Natural killer cell treated with Interleukin-12 subunit alpha and Interleukin-12 subunit beta and Interleukin-15 and Interleukin-18, amount 100 ng/mL, for 72 hours (primary cell): ENCODE measurements around the gene UBE2K. TPM values are rescaled to one million over a fixed set of nuclear protein-coding genes. Genes with fewer than 3 reads are reported as not detected.
"Not testable (repeated sequence)": the region's sequence is repeated elsewhere in the genome, so short reads cannot be mapped to it uniquely, and the experiment has no call there.

Source experiments
- ATAC-seq, 2 donors: fragments of 150-1000 bp; cut with Tn5 transposase in 1 of 2; sonication (Bioruptor Pico), chemical (Tn5 transposase) in 1 of 2; 2 replicates each; pipeline ENCODE4 v1.10.0; 2021
- DNase-seq: peaks from one replicate; pipeline ENCODE4 v3.0.0; 2022; ENCODE audit warnings: low spot score
- H3K27ac Mint-ChIP-seq, 2 donors: 1 replicate in 1 of 2; 2 replicates in 1 of 2; pipeline ENCODE4 v1.8.0; 2022; ENCODE audit warnings: mixed read lengths in 2 of 2, mild to moderate bottlenecking in 1 of 2, moderate library complexity in 1 of 2
- H3K27me3 Mint-ChIP-seq, 2 donors: 1 replicate in 1 of 2; 2 replicates in 1 of 2; pipeline ENCODE4 v1.8.0; 2022; ENCODE audit warnings: mixed read lengths in 2 of 2
- H3K36me3 Mint-ChIP-seq: one replicate; pipeline ENCODE4 v1.8.0; 2022; ENCODE audit warnings: mixed read lengths
- H3K4me1 Mint-ChIP-seq, 2 donors: 1 replicate in 1 of 2; 2 replicates in 1 of 2; pipeline ENCODE4 v1.8.0; 2022; ENCODE audit warnings: low read depth in 2 of 2, mixed read lengths in 2 of 2, mild to moderate bottlenecking in 1 of 2
- H3K4me3 Mint-ChIP-seq: one replicate; pipeline ENCODE4 v1.8.0; 2022; ENCODE audit warnings: mixed read lengths
- H3K9me3 Mint-ChIP-seq: 2 replicates; pipeline ENCODE4 v1.8.0; 2022; ENCODE audit warnings: mixed read lengths
- total RNA-seq, 2 donors: library from RNA; stranded (reverse); gene quantifications; one replicate each; pipeline ENCODE4 v1.2.3, GENCODE V29; 2022

Gene UBE2K
- total RNA-seq, 2 donors from 2014 or later, result 62.8 to 89.7 TPM

DNA sequence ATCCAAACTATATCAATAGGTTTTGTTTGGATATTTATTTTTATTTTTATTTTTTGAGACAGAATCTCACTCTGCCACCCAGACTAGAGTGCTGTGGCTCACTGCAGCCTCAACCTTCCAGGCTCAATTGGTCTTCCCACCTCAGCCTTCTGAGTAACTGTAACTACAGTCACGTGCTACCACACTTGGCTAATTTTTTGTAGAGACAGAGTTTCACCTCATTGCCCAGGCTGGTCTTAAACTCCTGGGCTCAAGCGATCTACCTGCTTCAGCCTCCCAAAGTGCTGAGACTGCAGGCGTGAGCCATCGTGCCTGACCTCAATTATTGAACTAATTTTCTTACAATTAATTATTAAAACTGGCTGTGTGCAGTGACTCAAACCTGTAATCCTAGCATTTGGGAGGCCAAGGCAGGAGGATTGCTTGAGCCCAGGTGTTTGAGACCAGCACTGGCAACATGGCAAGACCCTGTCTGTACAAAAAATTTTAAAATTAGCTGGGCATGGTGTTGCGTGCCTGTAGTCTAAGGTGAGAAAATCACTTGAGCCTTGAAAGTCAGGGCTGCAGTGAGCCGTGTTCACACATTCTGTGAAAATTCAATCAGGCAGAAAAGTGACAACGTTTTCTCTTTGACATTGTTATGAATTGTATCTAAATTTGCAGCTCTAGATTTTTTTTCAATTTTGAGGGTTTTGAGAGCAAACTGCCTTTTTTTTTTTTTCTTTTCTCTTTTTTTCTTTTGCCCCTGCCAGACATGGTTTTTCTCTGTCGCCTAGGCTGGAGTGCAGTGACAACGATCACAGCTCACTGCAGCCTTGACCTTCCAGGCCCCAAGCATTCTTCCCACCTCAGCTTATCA is 66.0 kb downstream of the UBE2K start:
- no peaks in the 10 kb centered on the region for H3K9me3 Mint-ChIP-seq
- peak overlapping the region in 1 of 2 donors; percentile 70 for H3K27ac Mint-ChIP-seq
- no peak overlapping the region for H3K4me3 Mint-ChIP-seq
- peaks cover 0 to 5% of the 10 kb centered on the region in 2 donors for H3K4me1 Mint-ChIP-seq
- no peaks in the 10 kb centered on the region for H3K27me3 Mint-ChIP-seq
- no peak for DNase-seq
- no peaks in the 10 kb centered on the region for H3K36me3 Mint-ChIP-seq
- no peak for ATAC-seq

DNA sequence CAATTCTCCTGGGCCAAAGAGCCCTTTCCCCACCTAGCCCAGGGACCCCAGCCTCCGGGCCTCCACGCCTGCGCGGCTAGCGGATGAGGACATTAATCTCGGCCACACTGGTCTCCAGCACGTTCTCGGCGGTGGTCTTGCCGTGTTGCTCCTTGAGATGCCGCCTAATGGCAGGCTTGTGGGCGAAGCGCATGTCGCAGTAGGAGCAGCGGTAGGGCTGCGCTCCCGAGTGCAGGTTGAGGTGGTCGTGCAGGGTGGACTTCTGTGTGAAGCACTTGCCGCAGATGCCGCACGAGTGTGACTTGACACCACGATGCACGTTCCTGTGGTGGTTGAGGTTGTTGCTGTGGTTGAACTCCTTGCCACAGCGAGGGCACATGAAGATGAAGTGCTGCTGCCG is 72.1 kb downstream of the UBE2K start:
- Mint-ChIP-seq H3K9me3 (no peaks in the 10 kb centered on the region), H3K4me1 (no peaks in the 10 kb centered on the region), H3K36me3 (no peaks in the 10 kb centered on the region), H3K4me3 (no peak overlapping the region), H3K27ac (no peak overlapping the region), H3K27me3 (no peaks in the 10 kb centered on the region)
- DNase-seq (no peak), ATAC-seq (no peak)

DNA sequence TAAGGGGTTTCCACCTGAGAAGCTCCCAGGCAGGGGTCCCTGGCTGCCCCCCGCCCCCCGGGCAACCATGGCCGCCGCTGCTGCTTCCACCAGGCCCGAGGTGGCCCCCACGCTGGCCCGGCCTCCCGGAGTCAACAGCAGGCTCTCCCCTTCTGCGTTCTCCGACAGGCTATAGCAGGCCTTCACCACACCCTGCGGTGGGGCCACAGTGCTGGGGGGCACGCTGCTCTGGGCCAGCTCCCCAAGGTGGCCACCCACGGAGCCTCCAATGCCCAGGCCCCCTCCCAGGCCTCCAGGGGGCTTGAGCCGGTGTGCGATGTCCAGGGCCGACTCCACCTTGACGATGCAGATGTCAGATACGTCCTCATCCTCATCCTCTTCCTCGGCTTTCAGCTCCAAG is 72.5 kb downstream of the UBE2K start:
- ATAC-seq, result peak; percentile 36 to 50

DNA sequence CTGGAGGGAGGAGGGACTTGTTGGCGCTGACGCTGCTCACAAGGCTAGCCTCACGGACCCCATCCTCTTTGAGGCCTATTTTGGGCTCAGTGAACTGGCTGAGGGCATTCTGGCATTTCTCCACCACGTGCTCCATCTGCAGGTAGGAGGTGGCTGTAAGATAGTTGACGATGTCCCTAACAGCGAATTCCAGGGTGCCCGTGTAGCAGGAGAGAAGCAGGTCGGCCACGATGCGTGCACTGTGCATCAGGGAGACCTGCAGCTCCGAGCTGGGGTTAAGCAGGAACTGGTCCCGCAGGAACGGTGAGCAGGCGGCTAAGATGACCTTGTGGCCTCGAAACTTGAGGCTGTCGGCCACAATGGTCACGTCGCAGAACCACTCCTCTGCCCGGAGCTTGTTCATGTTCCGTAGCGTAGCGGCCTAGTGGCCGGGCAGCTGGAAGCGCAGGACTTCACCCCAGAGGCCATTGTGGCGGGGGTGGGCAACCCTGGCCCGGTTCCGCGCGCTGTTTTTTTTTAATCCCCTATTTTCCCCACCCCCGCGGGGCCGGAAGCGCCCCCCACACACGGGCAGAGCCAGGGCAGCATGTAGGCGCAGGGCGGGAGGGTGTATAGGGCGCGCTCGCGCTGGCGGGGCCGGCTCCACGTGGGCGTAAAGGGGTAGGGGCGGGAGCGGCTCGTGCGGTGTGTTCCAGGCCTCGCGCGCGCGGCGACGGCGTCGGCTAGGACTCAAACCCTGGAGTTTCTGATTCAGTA is 73.2 kb downstream of the UBE2K start:
- Mint-ChIP-seq H3K9me3 (no peaks in the 10 kb centered on the region), H3K27ac (no peak overlapping the region), H3K4me3 (no peak overlapping the region), H3K27me3 (no peaks in the 10 kb centered on the region), H3K4me1 (peaks cover 0 to 3% of the 10 kb centered on the region in 2 donors), H3K36me3 (peaks cover 7% of the 10 kb centered on the region)
- peak in 1 of 2 donors; percentile 61 for ATAC-seq
- no peak for DNase-seq

More for the DNA sequence above, 72.5 kb downstream of the UBE2K start:
- no peak for DNase-seq
- H3K4me1 Mint-ChIP-seq, result no peaks in the 10 kb centered on the region
- no peaks in the 10 kb centered on the region for H3K36me3 Mint-ChIP-seq
- no peak overlapping the region for H3K27ac Mint-ChIP-seq
- no peak overlapping the region for H3K4me3 Mint-ChIP-seq
- no peaks in the 10 kb centered on the region for H3K27me3 Mint-ChIP-seq
- H3K9me3 Mint-ChIP-seq, result no peaks in the 10 kb centered on the region

DNA sequence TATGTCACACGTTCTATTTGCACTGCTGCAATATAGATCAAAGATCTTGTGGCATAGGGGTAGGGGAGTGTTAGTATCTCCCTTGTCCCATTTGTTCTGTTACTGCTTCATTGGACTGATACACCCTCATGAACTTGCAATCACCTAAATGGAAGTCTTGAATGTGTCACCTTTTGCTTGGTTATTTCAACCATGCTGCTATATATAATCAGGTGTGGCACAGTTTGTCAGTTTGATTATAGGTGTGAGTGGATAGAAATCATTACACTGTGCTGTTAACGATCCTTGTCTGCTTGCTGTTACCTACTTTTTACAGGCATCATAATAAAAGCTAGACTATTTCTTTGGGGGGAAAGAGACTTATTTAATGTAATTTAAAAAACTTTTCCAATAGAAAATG is 84.1 kb downstream of the UBE2K start:
- H3K27me3 Mint-ChIP-seq, ATAC-seq, H3K4me1 Mint-ChIP-seq: not testable (repeated sequence)

DNA sequence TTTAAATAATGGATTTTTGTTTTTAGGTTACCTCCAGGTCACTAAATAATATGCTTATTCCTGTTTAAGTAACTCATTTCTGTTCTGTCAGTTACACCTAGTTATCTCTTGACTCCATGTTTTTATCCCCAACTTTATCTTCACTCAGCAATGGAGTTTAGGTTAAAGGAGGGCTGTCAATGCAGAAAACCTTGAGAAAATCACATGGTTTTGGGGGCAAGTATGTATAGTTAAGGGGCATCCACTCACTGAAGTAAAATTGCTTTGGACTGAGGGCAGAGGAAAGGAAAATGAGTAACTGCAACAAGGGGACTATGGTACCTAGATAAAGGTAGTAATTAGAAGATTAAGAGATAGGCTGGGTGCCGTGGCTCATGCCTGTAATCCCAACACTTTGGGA is 87.1 kb downstream of the UBE2K start:
- no peaks in the 10 kb centered on the region for H3K27me3 Mint-ChIP-seq
- no peak overlapping the region for H3K27ac Mint-ChIP-seq
- H3K4me1 Mint-ChIP-seq, result no peaks in the 10 kb centered on the region
- H3K36me3 Mint-ChIP-seq, result no peaks in the 10 kb centered on the region
- no peak for ATAC-seq
- no peak overlapping the region for H3K4me3 Mint-ChIP-seq
- DNase-seq, result no peak
- no peaks in the 10 kb centered on the region for H3K9me3 Mint-ChIP-seq

More for the DNA sequence above, 84.1 kb downstream of the UBE2K start:
- not testable (repeated sequence) for H3K9me3 Mint-ChIP-seq, H3K4me3 Mint-ChIP-seq, H3K27ac Mint-ChIP-seq, H3K36me3 Mint-ChIP-seq, DNase-seq

DNA sequence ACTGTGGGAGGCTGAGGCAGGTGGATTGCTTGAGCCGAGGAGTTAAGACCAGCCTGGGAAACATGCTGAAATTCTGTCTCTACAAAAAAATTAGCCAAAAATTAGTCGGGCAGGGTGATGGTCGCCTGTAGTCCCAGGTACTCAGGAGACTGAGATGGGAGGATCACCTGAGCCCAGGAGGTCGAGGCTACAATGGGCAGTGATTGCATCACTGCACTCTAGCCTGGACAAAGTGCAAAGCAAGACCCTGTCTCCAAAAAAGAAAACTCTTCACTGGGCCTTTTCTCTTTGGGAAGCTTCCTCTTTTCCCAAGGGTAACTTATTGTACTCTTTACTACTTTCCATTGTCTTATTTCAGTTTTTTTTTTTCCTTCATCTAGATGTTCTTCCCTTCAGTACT is 88.9 kb downstream of the UBE2K start:
- no peak overlapping the region for H3K27ac Mint-ChIP-seq
- no peaks in the 10 kb centered on the region for H3K36me3 Mint-ChIP-seq
- no peak overlapping the region for H3K4me3 Mint-ChIP-seq
- no peaks in the 10 kb centered on the region for H3K9me3 Mint-ChIP-seq
- ATAC-seq (no peak), DNase-seq (no peak)
- no peaks in the 10 kb centered on the region for H3K27me3 Mint-ChIP-seq
- H3K4me1 Mint-ChIP-seq, result no peaks in the 10 kb centered on the region

DNA sequence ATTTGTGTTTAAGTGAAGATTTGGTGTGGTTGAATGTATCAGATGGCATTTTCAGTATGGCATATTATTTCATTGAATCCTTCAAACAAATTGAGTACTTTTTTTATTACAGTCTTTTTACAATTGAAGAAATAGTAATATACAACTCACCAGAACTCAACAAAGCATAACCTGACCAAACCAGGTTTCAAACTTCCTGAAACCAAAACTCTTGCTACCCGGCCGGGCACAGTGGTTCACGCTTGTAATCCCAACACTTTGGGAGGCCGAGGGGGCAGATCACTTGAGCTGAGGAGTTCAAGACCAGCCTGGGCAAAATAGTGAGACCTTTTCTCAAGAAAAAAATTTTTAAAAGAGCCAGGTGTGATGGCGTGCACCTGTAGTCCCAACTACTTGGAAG is 94.2 kb downstream of the UBE2K start:
- ATAC-seq, result no peak
- Mint-ChIP-seq H3K27ac (no peak overlapping the region), H3K9me3 (no peaks in the 10 kb centered on the region), H3K27me3 (no peaks in the 10 kb centered on the region), H3K4me3 (no peak overlapping the region), H3K36me3 (no peaks in the 10 kb centered on the region), H3K4me1 (no peaks in the 10 kb centered on the region)
- no peak for DNase-seq

DNA sequence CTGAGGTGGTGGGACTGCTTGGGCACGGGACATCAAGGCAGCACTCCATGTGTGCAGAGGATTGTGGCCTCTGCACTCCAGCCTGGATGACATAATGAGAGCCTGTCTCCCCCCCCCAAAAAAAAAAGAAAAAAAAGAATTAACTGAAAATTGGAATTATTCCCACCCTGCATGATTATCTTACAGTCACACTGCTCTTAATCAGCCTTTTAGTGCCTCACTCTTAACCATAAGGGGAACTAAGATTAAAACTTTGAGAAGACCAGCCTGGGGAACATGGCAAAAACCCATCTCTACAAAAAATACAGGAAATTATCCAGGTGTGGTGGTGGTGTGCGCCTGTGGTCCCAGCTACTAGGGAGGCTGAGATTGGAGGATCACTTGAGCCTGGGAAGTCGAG is 94.6 kb downstream of the UBE2K start:
- ATAC-seq (no peak), DNase-seq (no peak)
- Mint-ChIP-seq H3K9me3 (no peaks in the 10 kb centered on the region), H3K36me3 (no peaks in the 10 kb centered on the region), H3K4me1 (no peaks in the 10 kb centered on the region), H3K27ac (no peak overlapping the region), H3K4me3 (no peak overlapping the region), H3K27me3 (no peaks in the 10 kb centered on the region)

DNA sequence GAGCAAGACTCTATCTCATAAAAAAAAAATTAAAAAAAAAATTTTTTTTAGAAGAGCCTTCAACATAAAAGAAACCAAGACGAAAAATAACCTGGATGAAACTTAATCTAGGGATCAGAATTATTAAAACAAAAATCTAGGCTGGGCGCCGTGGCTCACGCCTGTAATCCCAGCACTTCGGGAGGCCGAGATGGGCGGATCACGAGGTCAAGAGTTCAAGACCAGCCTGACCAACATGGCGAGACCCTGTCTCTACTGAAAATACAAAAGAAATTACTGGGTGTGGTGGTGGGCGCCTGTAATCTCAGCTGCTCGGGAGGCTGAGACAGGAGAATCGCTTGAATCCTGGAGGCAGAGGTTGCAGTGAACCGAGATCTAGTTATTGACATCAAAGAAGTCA is 95.0 kb downstream of the UBE2K start:
- H3K4me1 Mint-ChIP-seq, H3K9me3 Mint-ChIP-seq, H3K27me3 Mint-ChIP-seq, H3K27ac Mint-ChIP-seq, ATAC-seq, DNase-seq, H3K36me3 Mint-ChIP-seq, H3K4me3 Mint-ChIP-seq: not testable (repeated sequence)

DNA sequence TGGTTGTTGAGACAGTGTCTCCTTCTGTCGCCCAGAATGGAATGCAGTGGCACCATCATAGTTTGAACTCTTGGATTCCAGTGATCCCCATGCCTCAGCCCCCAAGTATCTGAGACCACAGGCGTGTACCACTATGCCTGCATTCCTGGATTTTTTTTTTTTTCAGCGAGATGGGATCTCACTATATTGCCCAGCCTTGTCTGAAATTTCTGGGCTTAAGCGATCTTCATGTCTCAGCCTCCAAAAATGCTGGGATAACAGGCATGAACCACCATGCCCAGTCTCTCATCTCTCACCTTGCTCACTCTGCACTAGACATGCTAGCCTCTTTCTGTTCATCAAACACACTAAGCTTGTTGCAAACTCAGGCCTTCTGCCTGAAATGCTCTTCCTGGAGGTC is 104.1 kb downstream of the UBE2K start:
- Mint-ChIP-seq H3K4me1 (no peaks in the 10 kb centered on the region), H3K27ac (no peak overlapping the region), H3K9me3 (no peaks in the 10 kb centered on the region), H3K27me3 (peaks cover 0 to 2% of the 10 kb centered on the region in 2 donors), H3K4me3 (no peak overlapping the region), H3K36me3 (no peaks in the 10 kb centered on the region)
- ATAC-seq (no peak), DNase-seq (no peak)

DNA sequence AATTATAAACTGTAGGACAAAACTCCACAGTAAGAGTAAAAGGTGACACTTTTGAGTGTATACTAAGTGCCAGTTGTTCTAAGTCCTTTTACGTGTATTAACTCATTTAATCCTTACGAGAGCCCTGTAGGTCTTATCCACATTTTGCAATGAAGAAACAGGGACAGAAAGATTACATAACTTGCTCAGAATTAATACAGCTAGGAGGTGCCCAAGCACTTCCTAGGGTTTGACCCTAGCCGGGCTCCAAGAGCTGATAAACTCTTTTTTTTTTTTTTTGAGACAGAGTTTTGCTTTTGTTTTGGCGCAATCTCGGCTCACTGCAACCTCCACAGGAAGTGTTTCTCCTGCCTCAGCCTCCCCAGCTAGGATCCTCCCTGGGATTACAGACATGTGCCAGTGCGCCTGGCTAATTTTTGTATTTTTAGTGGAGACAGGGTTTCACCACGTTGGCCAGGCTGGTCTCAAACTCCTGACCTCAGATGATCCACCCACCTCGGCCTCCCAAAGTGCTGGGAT is 110.4 kb downstream of the UBE2K start:
- H3K27ac Mint-ChIP-seq, result no peak overlapping the region
- H3K27me3 Mint-ChIP-seq, result no peaks in the 10 kb centered on the region
- DNase-seq (no peak), ATAC-seq (no peak)
- H3K4me1 Mint-ChIP-seq, result peaks cover 10 to 13% of the 10 kb centered on the region in 2 donors
- no peak overlapping the region for H3K4me3 Mint-ChIP-seq
- peaks cover 9% of the 10 kb centered on the region for H3K36me3 Mint-ChIP-seq
- peaks cover 4% of the 10 kb centered on the region for H3K9me3 Mint-ChIP-seq

DNA sequence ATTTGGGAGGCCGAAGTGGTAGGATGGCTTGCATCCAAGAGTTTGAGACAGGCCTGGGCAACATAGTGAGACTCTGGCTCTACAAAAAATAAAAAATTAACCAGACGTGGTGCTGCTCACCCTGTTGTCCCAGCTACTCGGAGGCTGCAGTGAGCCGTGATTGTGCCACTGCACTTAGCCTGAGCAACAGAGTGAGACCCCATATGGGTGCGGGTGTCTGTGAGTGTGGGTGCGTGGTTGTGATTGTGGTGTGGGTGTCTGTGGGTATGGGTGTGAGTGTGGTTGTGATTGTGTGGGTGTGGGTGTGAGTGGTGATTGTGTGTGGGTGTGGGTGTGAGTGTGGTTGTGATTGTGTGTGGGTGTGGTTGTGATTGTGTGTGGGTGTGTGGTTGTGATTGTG is 114.6 kb downstream of the UBE2K start:
- Mint-ChIP-seq H3K27me3 (no peaks in the 10 kb centered on the region), H3K9me3 (peaks cover 8% of the 10 kb centered on the region), H3K36me3 (peaks cover 13% of the 10 kb centered on the region), H3K4me1 (peaks cover 13 to 20% of the 10 kb centered on the region in 2 donors), H3K4me3 (peak overlapping the region; percentile 9), H3K27ac (peak overlapping the region; percentile 69 to 95)
- DNase-seq, result no peak
- no peak for ATAC-seq

DNA sequence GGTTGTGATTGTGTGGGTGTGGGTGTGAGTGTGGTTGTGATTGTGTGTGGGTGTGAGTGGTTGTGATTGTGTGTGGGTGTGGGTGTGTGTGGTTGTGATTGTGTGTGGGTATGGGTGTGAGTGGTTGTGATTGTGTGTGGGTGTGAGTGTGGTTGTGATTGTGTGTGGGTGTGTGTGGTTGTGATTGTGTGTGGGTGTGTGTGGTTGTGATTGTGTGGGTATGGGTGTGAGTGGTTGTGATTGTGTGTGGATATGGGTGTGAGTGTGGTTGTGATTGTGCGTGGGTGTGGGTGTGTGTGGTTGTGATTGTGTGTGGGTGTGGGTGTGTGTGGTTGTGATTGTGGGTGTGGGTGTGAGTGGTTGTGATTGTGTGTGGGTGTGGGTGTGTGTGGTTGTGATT is 115.1 kb downstream of the UBE2K start:
- Mint-ChIP-seq H3K4me1 (peaks cover 13 to 20% of the 10 kb centered on the region in 2 donors), H3K36me3 (peaks cover 13% of the 10 kb centered on the region), H3K4me3 (peak overlapping the region; percentile 9), H3K27ac (peak overlapping the region; percentile 69 to 95)
- not testable (repeated sequence) for H3K9me3 Mint-ChIP-seq, DNase-seq, ATAC-seq, H3K27me3 Mint-ChIP-seq
